ENCODE measurements around the gene PLD5. TPM values are rescaled to one million over a fixed set of nuclear protein-coding genes. Genes with fewer than 3 reads are reported as not detected.
"Not testable (repeated sequence)": the region's sequence is repeated elsewhere in the genome, so short reads cannot be mapped to it uniquely, and the experiment has no call there.

Gene PLD5
- total RNA-seq, 1 donor: not detected

- no peaks in the 10 kb centered on the region for H3K36me3 ChIP-seq (ENCODE audit: insufficient read depth, low read length)
- H2AFZ ChIP-seq (ENCODE audit: low read length): no peak overlapping the region
- no peaks in the 10 kb centered on the region for H3K79me2 ChIP-seq (ENCODE audit: insufficient read depth, low read length)
- H3K27me3 ChIP-seq (ENCODE audit: insufficient read depth, low read length): no peaks in the 10 kb centered on the region
- no peak for DNase-seq (ENCODE audit: insufficient read length, low spot score, missing footprints)
- no peaks in the 10 kb centered on the region for H4K20me1 ChIP-seq (ENCODE audit: insufficient read depth, low read length)
- H3K27ac ChIP-seq (ENCODE audit: low read depth, low read length): no peak overlapping the region
- TF ChIP-seq CTCF (IDR thresholded peaks at IDR 0.05; ENCODE audit: extremely low read depth, low read depth, low read length): no peak
- no peak overlapping the region for H3K4me3 ChIP-seq (ENCODE audit: insufficient read depth, low read length)
- H3K4me1 ChIP-seq (ENCODE audit: insufficient read depth, low read length): no peaks in the 10 kb centered on the region
- no peaks in the 10 kb centered on the region for H3K9me3 ChIP-seq (ENCODE audit: low read depth, low read length)
- no peak overlapping the region for H3K4me2 ChIP-seq (ENCODE audit: insufficient read depth, low read length)
Observed at GRCh38 chr1:242224461-242224860, 300.0 kb downstream of the PLD5 start.

GRCh38 chr1:242219905-242220304 lies 304.6 kb downstream of the PLD5 start:
- Histone ChIP-seq H4K20me1 (ENCODE audit: insufficient read depth, low read length) (no peaks in the 10 kb centered on the region), H3K4me1 (ENCODE audit: insufficient read depth, low read length) (no peaks in the 10 kb centered on the region), H3K36me3 (ENCODE audit: insufficient read depth, low read length) (no peaks in the 10 kb centered on the region)

GRCh38 chr1:242219298-242219901 lies 305.1 kb downstream of the PLD5 start:
- H3K4me1 ChIP-seq (ENCODE audit: insufficient read depth, low read length): no peaks in the 10 kb centered on the region
- no peaks in the 10 kb centered on the region for H3K9me3 ChIP-seq (ENCODE audit: low read depth, low read length)
- no peak overlapping the region for H3K27ac ChIP-seq (ENCODE audit: low read depth, low read length)
- H3K36me3 ChIP-seq (ENCODE audit: insufficient read depth, low read length): no peaks in the 10 kb centered on the region
- no peak for DNase-seq (ENCODE audit: insufficient read length, low spot score, missing footprints)
- no peak overlapping the region for H2AFZ ChIP-seq (ENCODE audit: low read length)
- no peaks in the 10 kb centered on the region for H3K79me2 ChIP-seq (ENCODE audit: insufficient read depth, low read length)
- H3K4me2 ChIP-seq (ENCODE audit: insufficient read depth, low read length): no peak overlapping the region
- no peaks in the 10 kb centered on the region for H4K20me1 ChIP-seq (ENCODE audit: insufficient read depth, low read length)
- no peak overlapping the region for H3K4me3 ChIP-seq (ENCODE audit: insufficient read depth, low read length)
- no peaks in the 10 kb centered on the region for H3K27me3 ChIP-seq (ENCODE audit: insufficient read depth, low read length)
- no peak for TF ChIP-seq CTCF (IDR thresholded peaks at IDR 0.05; ENCODE audit: extremely low read depth, low read depth, low read length)

More at GRCh38 chr1:242219905-242220304, 304.6 kb downstream of the PLD5 start:
- Histone ChIP-seq H2AFZ (ENCODE audit: low read length) (no peak overlapping the region), H3K4me2 (ENCODE audit: insufficient read depth, low read length) (no peak overlapping the region), H3K27me3 (ENCODE audit: insufficient read depth, low read length) (no peaks in the 10 kb centered on the region), H3K79me2 (ENCODE audit: insufficient read depth, low read length) (no peaks in the 10 kb centered on the region), H3K4me3 (ENCODE audit: insufficient read depth, low read length) (no peak overlapping the region), H3K27ac (ENCODE audit: low read depth, low read length) (no peak overlapping the region), H3K9me3 (ENCODE audit: low read depth, low read length) (no peaks in the 10 kb centered on the region)
- no peak for TF ChIP-seq CTCF (IDR thresholded peaks at IDR 0.05; ENCODE audit: extremely low read depth, low read depth, low read length)
- no peak for DNase-seq (ENCODE audit: insufficient read length, low spot score, missing footprints)

GRCh38 chr1:242216368-242216767 lies 308.1 kb downstream of the PLD5 start:
- Histone ChIP-seq H3K79me2 (ENCODE audit: insufficient read depth, low read length) (no peaks in the 10 kb centered on the region), H4K20me1 (ENCODE audit: insufficient read depth, low read length) (no peaks in the 10 kb centered on the region), H3K4me1 (ENCODE audit: insufficient read depth, low read length) (no peaks in the 10 kb centered on the region), H3K27me3 (ENCODE audit: insufficient read depth, low read length) (no peaks in the 10 kb centered on the region), H3K36me3 (ENCODE audit: insufficient read depth, low read length) (no peaks in the 10 kb centered on the region), H3K4me2 (ENCODE audit: insufficient read depth, low read length) (no peak overlapping the region), H3K27ac (ENCODE audit: low read depth, low read length) (no peak overlapping the region), H2AFZ (ENCODE audit: low read length) (no peak overlapping the region), H3K9me3 (ENCODE audit: low read depth, low read length) (no peaks in the 10 kb centered on the region), H3K4me3 (ENCODE audit: insufficient read depth, low read length) (no peak overlapping the region)
- no peak for TF ChIP-seq CTCF (IDR thresholded peaks at IDR 0.05; ENCODE audit: extremely low read depth, low read depth, low read length)
- DNase-seq (ENCODE audit: insufficient read length, low spot score, missing footprints): no peak

- H3K79me2 ChIP-seq (ENCODE audit: insufficient read depth, low read length); H3K27ac ChIP-seq (ENCODE audit: low read depth, low read length); H2AFZ ChIP-seq (ENCODE audit: low read length); H3K36me3 ChIP-seq (ENCODE audit: insufficient read depth, low read length); H3K4me1 ChIP-seq (ENCODE audit: insufficient read depth, low read length); H3K27me3 ChIP-seq (ENCODE audit: insufficient read depth, low read length); H3K9me3 ChIP-seq (ENCODE audit: low read depth, low read length); H3K4me3 ChIP-seq (ENCODE audit: insufficient read depth, low read length); H4K20me1 ChIP-seq (ENCODE audit: insufficient read depth, low read length); H3K4me2 ChIP-seq (ENCODE audit: insufficient read depth, low read length); DNase-seq (ENCODE audit: insufficient read length, low spot score, missing footprints): not testable (repeated sequence)
Observed at GRCh38 chr1:242214455-242214854, 310.0 kb downstream of the PLD5 start.

GRCh38 chr1:242212961-242213360 lies 311.5 kb downstream of the PLD5 start:
- not testable (repeated sequence) for H3K4me1 ChIP-seq (ENCODE audit: insufficient read depth, low read length); H2AFZ ChIP-seq (ENCODE audit: low read length); H4K20me1 ChIP-seq (ENCODE audit: insufficient read depth, low read length)

More at GRCh38 chr1:242212961-242213360, 311.5 kb downstream of the PLD5 start:
- H3K79me2 ChIP-seq (ENCODE audit: insufficient read depth, low read length); H3K9me3 ChIP-seq (ENCODE audit: low read depth, low read length); H3K36me3 ChIP-seq (ENCODE audit: insufficient read depth, low read length); H3K4me3 ChIP-seq (ENCODE audit: insufficient read depth, low read length); H3K4me2 ChIP-seq (ENCODE audit: insufficient read depth, low read length); H3K27me3 ChIP-seq (ENCODE audit: insufficient read depth, low read length); H3K27ac ChIP-seq (ENCODE audit: low read depth, low read length); DNase-seq (ENCODE audit: insufficient read length, low spot score, missing footprints): not testable (repeated sequence)

All from osteoblast (primary cell).